Psoas muscle (tissue), 8 donors: ENCODE data around the gene PTPN13. TPM values are rescaled to one million over a fixed set of nuclear protein-coding genes. Genes with fewer than 3 reads are reported as not detected.
A peak's percentile ranks its signal among the peaks of the same experiment; 100 is the strongest.

Source experiments
- ATAC-seq, 4 donors: fragments of 200-7000 bp; cut with Tn5 transposase; one replicate each; pipeline ENCODE4 v1.9.1; 2020; ENCODE audit warnings: moderate library complexity in 3 of 4, mild to moderate bottlenecking in 2 of 4
- DNase-seq, 2 donors: peaks; one replicate each; pipeline ENCODE4 v3.0.0-alpha.2; 2020
- H3K27ac ChIP-seq: fragments of 200-600 bp; one replicate; pipeline ENCODE4 v1.8.0; 2022
- H3K27me3 ChIP-seq, 3 donors: fragments of 200-600 bp in 1 of 3; one replicate each; pipeline versions ENCODE4 v1.6.1 to v1.8.0; 2013 to 2022; ENCODE audit warnings: low read length in 2 of 3, mild to moderate bottlenecking in 2 of 3, moderate library complexity in 1 of 3; ENCODE audit not compliant: insufficient read depth in 3 of 3
- H3K36me3 ChIP-seq, 2 donors: fragments of 200-600 bp in 1 of 2; one replicate each; pipeline versions ENCODE4 v1.6.1 to v1.8.0; 2013 to 2022; ENCODE audit warnings: low read depth in 1 of 2, mild to moderate bottlenecking in 1 of 2, moderate library complexity in 1 of 2; ENCODE audit not compliant: insufficient read depth in 1 of 2
- H3K4me1 ChIP-seq: fragments of 200-600 bp; one replicate; pipeline ENCODE4 v1.8.0; 2022
- H3K4me3 ChIP-seq: fragments of 200-600 bp; one replicate; pipeline ENCODE4 v1.8.0; 2022; ENCODE audit warnings: mild to moderate bottlenecking
- H3K9me3 ChIP-seq: fragments of 200-600 bp; one replicate; pipeline ENCODE4 v1.8.0; 2022
- CTCF ChIP-seq: fragments of 200-600 bp; IDR thresholded peaks from one replicate; pipeline ENCODE4 v1.8.0; 2022; ENCODE audit warnings: antibody characterized with exemption
- WGBS, 3 donors: extraction: QIAGEN DNeasy Blood & Tissue Kit; methylation state at CpG; one replicate each; pipeline versions ENCODE4 v1.1.6 to v1.1.7; 2013; 5-methylcytosine and 5-hydroxymethylcytosine counted together
- intact Hi-C, 2 donors: fragments of 100-400 bp; cut with DNase I; formaldehyde crosslinking; loops; one replicate each; pipeline versions ENCODE4 v1.11.0 to v1.14.2; 2022
- long read RNA-seq, 2 donors: library from polyadenylated mRNA; unstranded; transcript quantifications; one replicate each; pipeline ENCODE4 v2.0.0, GENCODE V29; 2021
- polyA plus RNA-seq, 3 donors: library from polyadenylated mRNA; stranded (reverse); fragments of 200-250 nt; gene quantifications; one replicate each; pipeline ENCODE4 v1.2.3, GENCODE V29; 2013
- total RNA-seq, 4 donors: library from RNA; stranded (reverse); fragmentation: NEBNext Ultra II Directional in 2 of 4; extraction: Animal tissue kit (Norgen Biotek cat#: 25700) in 2 of 4; gene quantifications; one replicate each; pipeline versions ENCODE4 v1.2.1 to v1.2.4, GENCODE V29; 2021 to 2023
- donor health status: healthy with polysubstance abuse.
- donor health status: DM: no; HTN: no; CAD: no; lungs with moderate emphysema.
- donor health status: Bipolar disorder and iron deficiency.
- donor health status: healthy.
- donor health status: DM: yes; HTN: yes; CAD: no.
- donor health status: DM: no; HTN: no; CAD: no.
- donor health status: DM: no; HTN: no; CAD: no.
- donor health status: DM: yes; HTN: yes; CAD: no.

Gene PTPN13
- 1 to 10 TPM in 3 of 4 donors, under 1 TPM in 1; 0.89 to 2.4 (median 1.2) TPM for total RNA-seq
- under 1 TPM; 0.22 to 0.65 (median 0.36) TPM for polyA plus RNA-seq
- long read RNA-seq, donor 1: 0 reads
- long read RNA-seq, donor 2, partial matches to known transcripts: 2 of 2 reads
- long read RNA-seq, donor 2, other reads (novel, unspliced or antisense): 0 of 2 reads

GRCh38 chr4:86593688-86594558, at the start of gene PTPN13:
TSS of gene PTPN13 (plus strand) at chr4:86594315. CDS start at chr4:86635257, 40,942 bp downstream.
- WGBS, 3 donors: 4% methylated on average over 54 to 60 of the region's 60 CpGs

GRCh38 chr4:86547140-86547539, 47.0 kb upstream of the PTPN13 start:
- no peak overlapping the region for H3K4me3 ChIP-seq
- DNase-seq (peak in 1 of 2 donors; percentile 51), ATAC-seq (no peak)
- H3K4me1 ChIP-seq: no peaks in the 10 kb centered on the region
- H3K27me3 ChIP-seq: peaks cover 0 to 5% (median 5%) of the 10 kb centered on the region in 3 donors
- H3K27ac ChIP-seq: no peak overlapping the region
- H3K9me3 ChIP-seq: no peaks in the 10 kb centered on the region
- H3K36me3 ChIP-seq: no peaks in the 10 kb centered on the region
- no peak for TF ChIP-seq CTCF
- WGBS, 3 donors: 90 to 98% (median 95%) methylated on average over 22 of the region's 22 CpGs
- intact Hi-C loops: no loop called here

More at GRCh38 chr4:86593688-86594558, at the start of gene PTPN13:
- Histone ChIP-seq H3K4me1 (no peaks in the 10 kb centered on the region), H3K4me3 (peak within 1 kb of the TSS; percentile 67), H3K27ac (peak within 1 kb of the TSS; percentile 57), H3K36me3 (no peaks in the 10 kb centered on the region), H3K9me3 (no peaks in the 10 kb centered on the region), H3K27me3 (peaks cover 0 to 48% (median 6%) of the 10 kb centered on the region in 3 donors)
- ATAC-seq (peak; percentile 85 to 95 (median 94)), DNase-seq (peak; percentile 93 to 94)
- intact Hi-C loops: loop anchor here in 1 of 2 donors (10.0 kb wide), 1 partner anchor 301 kb away; the partner anchor contains the start of gene C4orf36
- TF ChIP-seq CTCF: no peak

- no peak overlapping the region for H3K4me3 ChIP-seq
- 92 to 96% (median 95%) methylated on average over 4 of the region's 4 CpGs for WGBS, 3 donors
- H3K27me3 ChIP-seq: peaks cover 0 to 5% (median 0%) of the 10 kb centered on the region in 3 donors
- no peak overlapping the region for H3K27ac ChIP-seq
- H3K4me1 ChIP-seq: no peaks in the 10 kb centered on the region
- no peak for TF ChIP-seq CTCF
- no peak for ATAC-seq
- DNase-seq: no peak
- H3K9me3 ChIP-seq: no peaks in the 10 kb centered on the region
- intact Hi-C loops: no loop called here
- H3K36me3 ChIP-seq: no peaks in the 10 kb centered on the region
Observed at GRCh38 chr4:86549163-86549788, 44.8 kb upstream of the PTPN13 start.

GRCh38 chr4:86551387-86551786, 42.7 kb upstream of the PTPN13 start:
- Histone ChIP-seq H3K4me3 (no peak overlapping the region), H3K4me1 (no peaks in the 10 kb centered on the region), H3K36me3 (no peaks in the 10 kb centered on the region), H3K27me3 (peaks cover 0 to 5% (median 5%) of the 10 kb centered on the region in 3 donors), H3K9me3 (no peaks in the 10 kb centered on the region), H3K27ac (no peak overlapping the region)
- TF ChIP-seq CTCF: no peak
- no peak for DNase-seq
- ATAC-seq: no peak
- intact Hi-C loops: no loop called here
- 92 to 98% (median 93%) methylated on average over 2 of the region's 2 CpGs for WGBS, 3 donors
